ENCODE data around the gene SLC26A2. TPM values are rescaled to one million over a fixed set of nuclear protein-coding genes. Genes with fewer than 3 reads are reported as not detected.
"Not testable (repeated sequence)": the region's sequence is repeated elsewhere in the genome, so short reads cannot be mapped to it uniquely, and the experiment has no call there.

Gene SLC26A2
- total RNA-seq, 2 experiments from 2014 or later = 2.1 to 2.8 TPM

- Histone ChIP-seq H3K9me2 (ENCODE audit: insufficient read depth, low read length) (no peaks in the 10 kb centered on the region), H3K4me3 (ENCODE audit: low read depth, low read length, poor library complexity, severe bottlenecking) (no peak overlapping the region), H3K4me1 (ENCODE audit: insufficient read depth, low read length, poor library complexity, severe bottlenecking) (no peaks in the 10 kb centered on the region), H3K79me2 (ENCODE audit: insufficient read depth, low read depth, low read length) (no peaks in the 10 kb centered on the region), H2AFZ (ENCODE audit: low read length) (no peak overlapping the region), H4K20me1 (ENCODE audit: insufficient read depth, low read length) (no peaks in the 10 kb centered on the region; the same call in 1 of the 2 replicates), H3K36me3 (ENCODE audit: insufficient read depth, low read length) (no peaks in the 10 kb centered on the region), H3K9me3 (ENCODE audit: low read length) (no peaks in the 10 kb centered on the region), H3K27ac (ENCODE audit: low read depth, low read length, poor library complexity, severe bottlenecking) (no peak overlapping the region), H3K4me2 (ENCODE audit: low read length) (no peak overlapping the region)
- ChIA-PET POLR2A (no interaction called here), CTCF (ENCODE audit: unreplicated experiment) (no interaction called here)
- BruUV-seq (replicated peaks) = no TSS peak
- intact Hi-C loops (cut with micrococcal nuclease; ENCODE audit: unreplicated experiment) = no loop called here
- TF ChIP-seq CTCF (conservative IDR thresholded peaks at IDR 0.05; ENCODE audit: low read length) (no peak), EZH2phosphoT487 (IDR thresholded peaks at IDR 0.05; ENCODE audit: borderline replicate concordance, low read depth, low read length) (no peak)
- DNase-seq (ENCODE audit: low spot score) = no peak
Measured at GRCh38 chr5:149942199-149942598, 18.4 kb upstream of the SLC26A2 start.

GRCh38 chr5:149942741-149943169 lies 17.8 kb upstream of the SLC26A2 start:
- H4K20me1 ChIP-seq (ENCODE audit: insufficient read depth, low read length); H3K4me3 ChIP-seq (ENCODE audit: low read depth, low read length, poor library complexity, severe bottlenecking); H3K4me2 ChIP-seq (ENCODE audit: low read length); H3K9me3 ChIP-seq (ENCODE audit: low read length); H3K4me1 ChIP-seq (ENCODE audit: insufficient read depth, low read length, poor library complexity, severe bottlenecking); BruUV-seq (replicated peaks); intact Hi-C loops (cut with micrococcal nuclease; ENCODE audit: unreplicated experiment); H3K79me2 ChIP-seq (ENCODE audit: insufficient read depth, low read depth, low read length); POLR2A ChIA-PET; CTCF ChIA-PET (ENCODE audit: unreplicated experiment); H3K27ac ChIP-seq (ENCODE audit: low read depth, low read length, poor library complexity, severe bottlenecking); H3K9me2 ChIP-seq (ENCODE audit: insufficient read depth, low read length); DNase-seq (ENCODE audit: low spot score); H3K36me3 ChIP-seq (ENCODE audit: insufficient read depth, low read length); H2AFZ ChIP-seq (ENCODE audit: low read length): not testable (repeated sequence)

- H3K79me2 ChIP-seq (ENCODE audit: insufficient read depth, low read depth, low read length); CTCF ChIA-PET (ENCODE audit: unreplicated experiment); H3K4me3 ChIP-seq (ENCODE audit: low read depth, low read length, poor library complexity, severe bottlenecking); POLR2A ChIA-PET; H3K9me3 ChIP-seq (ENCODE audit: low read length); H3K4me1 ChIP-seq (ENCODE audit: insufficient read depth, low read length, poor library complexity, severe bottlenecking); DNase-seq (ENCODE audit: low spot score); H3K36me3 ChIP-seq (ENCODE audit: insufficient read depth, low read length); H3K4me2 ChIP-seq (ENCODE audit: low read length); H2AFZ ChIP-seq (ENCODE audit: low read length); H3K9me2 ChIP-seq (ENCODE audit: insufficient read depth, low read length); H4K20me1 ChIP-seq (ENCODE audit: insufficient read depth, low read length); intact Hi-C loops (cut with micrococcal nuclease; ENCODE audit: unreplicated experiment); BruUV-seq (replicated peaks); H3K27ac ChIP-seq (ENCODE audit: low read depth, low read length, poor library complexity, severe bottlenecking): not testable (repeated sequence)
Measured at GRCh38 chr5:149943177-149943949, 17.2 kb upstream of the SLC26A2 start.
